Spleen (tissue), 11 donors: Measurements from ENCODE around the gene FOXP1. TPM values are rescaled to one million over a fixed set of nuclear protein-coding genes. Genes with fewer than 3 reads are reported as not detected.

ENCODE experiments used
- DNase-seq: peaks from one replicate; pipeline ENCODE4 v3.0.0-alpha.2; 2020
- H3K27ac ChIP-seq, 8 donors: fragments of 200-600 bp; sonication (generic) in 7 of 8; 1 replicate in 4 of 8; 2 replicates in 4 of 8; pipeline versions ENCODE4 v1.5.0 to v1.8.0; 2016 to 2021; ENCODE audit warnings: inconsistent platforms in 4 of 8, mild to moderate bottlenecking in 4 of 8, moderate library complexity in 1 of 8
- H3K27me3 ChIP-seq, 7 donors: fragments of 200-600 bp; sonication (generic) in 6 of 7; replicated peaks in 1 of 7; 1 replicate in 4 of 7; 2 replicates in 3 of 7; pipeline versions ENCODE4 v1.5.0 to v1.8.0; 2016 to 2021; ENCODE audit warnings: inconsistent platforms in 3 of 7, mild to moderate bottlenecking in 1 of 7
- H3K36me3 ChIP-seq, 6 donors: fragments of 200-600 bp; sonication (generic) in 5 of 6; 1 replicate in 4 of 6; 2 replicates in 2 of 6; pipeline versions ENCODE4 v1.5.0 to v1.8.0; 2016 to 2021; ENCODE audit warnings: inconsistent platforms in 2 of 6
- H3K4me1 ChIP-seq, 6 donors: fragments of 200-600 bp; sonication (generic) in 5 of 6; 1 replicate in 3 of 6; 2 replicates in 3 of 6; pipeline versions ENCODE4 v1.5.0 to v1.8.0; 2016 to 2021; ENCODE audit warnings: inconsistent platforms in 3 of 6
- H3K4me3 ChIP-seq, 8 donors: fragments of 200-600 bp; sonication (generic) in 7 of 8; 1 replicate in 4 of 8; 2 replicates in 4 of 8; pipeline versions ENCODE4 v1.5.0 to v1.8.0; 2016 to 2021; ENCODE audit warnings: inconsistent platforms in 4 of 8, mild to moderate bottlenecking in 4 of 8, moderate library complexity in 2 of 8
- H3K9me3 ChIP-seq, 8 donors: fragments of 200-600 bp; sonication (generic) in 7 of 8; 1 replicate in 4 of 8; 2 replicates in 4 of 8; pipeline versions ENCODE4 v1.5.0 to v1.8.0; 2016 to 2021; ENCODE audit warnings: inconsistent platforms in 4 of 8
- POLR2A ChIP-seq, 3 donors: fragments of 450-650 bp; IDR thresholded peaks; one replicate each; pipeline ENCODE4 v1.5.1; 2017; ENCODE audit warnings: antibody characterized with exemption in 3 of 3, mild to moderate bottlenecking in 1 of 3
- POLR2AphosphoS5 ChIP-seq, 3 donors: sonication (generic); formaldehyde crosslinking; IDR thresholded peaks; one replicate each; pipeline ENCODE4 v1.5.1; 2017; ENCODE audit warnings: antibody characterized with exemption in 3 of 3
- WGBS, 5 donors: extraction: QIAGEN DNeasy Blood & Tissue Kit in 3 of 5; methylation state at CpG; one replicate each; pipeline versions ENCODE4 v1.1.5 to v1.1.7; 2013 to 2018; 5-methylcytosine and 5-hydroxymethylcytosine counted together
- intact Hi-C: fragments of 100-400 bp; cut with DNase I; formaldehyde crosslinking; loops from one replicate; pipeline ENCODE4 v1.15.0; 2023; ENCODE audit warnings: low total_unique reads
- polyA plus RNA-seq, 3 donors: library from polyadenylated mRNA; stranded (reverse); fragments of 200-250 nt; gene quantifications; one replicate each; pipeline ENCODE4 v1.2.1, GENCODE V29; 2013
- total RNA-seq, 7 donors: library from RNA; depleted of rRNA in 3 of 7; stranded (reverse); fragments of >200 nt in 3 of 7; fragmentation: NEBNext Ultra II Directional in 4 of 7; extraction: Animal tissue kit (Norgen Biotek cat#: 25700) in 4 of 7; gene quantifications; one replicate each; pipeline versions ENCODE4 v1.1.0 to v1.2.1, GENCODE V29; 2016 to 2021
- TF ChIP-seq, protein P1 (sequence below), 11 experiments: fragments of 200-600 bp in 7 of 11; fragments of 450-650 bp in 4 of 11; sonication (generic) in 4 of 11; IDR thresholded peaks in 8 of 11; conservative IDR thresholded peaks in 3 of 11; 1 replicate in 7 of 11; 2 replicates in 4 of 11; pipeline versions ENCODE4 v1.4.0 to v1.8.0; 2016 to 2021; ENCODE audit warnings: antibody characterized with exemption in 11 of 11, inconsistent platforms in 4 of 11, mild to moderate bottlenecking in 1 of 11
- donor health status: healthy with polysubstance abuse.
- donor health status: DM: no; HTN: no; CAD: no; lungs with moderate emphysema.
- donor health status: DM: no; HTN: no; CAD: no.
- donor health status: Bipolar disorder and iron deficiency.
- donor health status: healthy.
- donor health status: DM: no; HTN: no; CAD: no.
- donor health status: DM: yes; HTN: yes; CAD: no.

FOXP1 gene
- total and polyA plus RNA-seq, 10 donors, result 11.1 to 202 (median 153) TPM

DNA sequence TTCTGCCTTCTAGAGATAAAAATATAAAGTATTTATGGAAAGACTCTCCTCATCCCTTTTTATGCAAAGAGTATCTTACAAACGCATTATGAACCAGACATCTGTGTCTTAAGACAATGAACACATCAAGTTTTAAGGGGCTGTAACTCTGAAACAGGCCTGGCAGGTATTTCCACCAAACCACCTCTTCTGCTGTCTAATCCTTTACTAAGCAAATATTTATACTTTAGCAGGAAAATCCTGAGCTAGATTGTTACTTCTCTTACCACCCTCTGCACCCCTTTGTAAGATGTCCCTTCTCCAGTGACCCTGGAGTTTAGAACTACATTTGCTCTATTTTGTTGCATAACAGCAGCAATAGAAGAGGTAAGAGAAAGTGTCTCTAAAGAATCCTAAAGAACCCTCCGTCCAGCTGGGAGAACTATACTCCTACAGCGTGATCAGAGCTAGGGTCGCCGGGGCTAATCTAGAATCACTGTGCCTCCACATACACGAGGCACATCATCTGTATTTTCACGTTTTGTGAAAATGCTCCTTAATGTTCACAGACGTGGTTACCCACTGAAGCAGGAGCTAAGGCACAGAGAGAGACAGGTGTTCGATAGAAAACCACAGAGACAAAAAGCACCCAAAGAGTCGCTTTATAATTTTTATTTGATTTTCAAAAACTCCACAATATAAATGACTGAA lies 129.6 kb downstream of the FOXP1 start:
- no peak for DNase-seq
- Histone ChIP-seq H3K36me3 (no peaks in the 10 kb centered on the region), H3K9me3 (no peaks in the 10 kb centered on the region), H3K27ac (peak overlapping the region; percentile 65 to 88 (median 76)), H3K27me3 (no peaks in the 10 kb centered on the region), H3K4me1 (peaks cover 23 to 100% (median 73%) of the 10 kb centered on the region in 6 donors), H3K4me3 (no peak overlapping the region)
- 45 to 62% (median 56%) methylated on average over 10 of the region's 10 CpGs for WGBS, 5 donors
- TF ChIP-seq, protein P1, sequence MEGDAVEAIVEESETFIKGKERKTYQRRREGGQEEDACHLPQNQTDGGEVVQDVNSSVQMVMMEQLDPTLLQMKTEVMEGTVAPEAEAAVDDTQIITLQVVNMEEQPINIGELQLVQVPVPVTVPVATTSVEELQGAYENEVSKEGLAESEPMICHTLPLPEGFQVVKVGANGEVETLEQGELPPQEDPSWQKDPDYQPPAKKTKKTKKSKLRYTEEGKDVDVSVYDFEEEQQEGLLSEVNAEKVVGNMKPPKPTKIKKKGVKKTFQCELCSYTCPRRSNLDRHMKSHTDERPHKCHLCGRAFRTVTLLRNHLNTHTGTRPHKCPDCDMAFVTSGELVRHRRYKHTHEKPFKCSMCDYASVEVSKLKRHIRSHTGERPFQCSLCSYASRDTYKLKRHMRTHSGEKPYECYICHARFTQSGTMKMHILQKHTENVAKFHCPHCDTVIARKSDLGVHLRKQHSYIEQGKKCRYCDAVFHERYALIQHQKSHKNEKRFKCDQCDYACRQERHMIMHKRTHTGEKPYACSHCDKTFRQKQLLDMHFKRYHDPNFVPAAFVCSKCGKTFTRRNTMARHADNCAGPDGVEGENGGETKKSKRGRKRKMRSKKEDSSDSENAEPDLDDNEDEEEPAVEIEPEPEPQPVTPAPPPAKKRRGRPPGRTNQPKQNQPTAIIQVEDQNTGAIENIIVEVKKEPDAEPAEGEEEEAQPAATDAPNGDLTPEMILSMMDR (IDR thresholded peaks at IDR 0.05 in 8 of 11, conservative IDR thresholded peaks at IDR 0.05 in 3 of 11), result no peak
- TF ChIP-seq POLR2A (IDR thresholded peaks at IDR 0.05) (no peak), POLR2AphosphoS5 (IDR thresholded peaks at IDR 0.05) (no peak)
- intact Hi-C loops, result no loop called here

DNA sequence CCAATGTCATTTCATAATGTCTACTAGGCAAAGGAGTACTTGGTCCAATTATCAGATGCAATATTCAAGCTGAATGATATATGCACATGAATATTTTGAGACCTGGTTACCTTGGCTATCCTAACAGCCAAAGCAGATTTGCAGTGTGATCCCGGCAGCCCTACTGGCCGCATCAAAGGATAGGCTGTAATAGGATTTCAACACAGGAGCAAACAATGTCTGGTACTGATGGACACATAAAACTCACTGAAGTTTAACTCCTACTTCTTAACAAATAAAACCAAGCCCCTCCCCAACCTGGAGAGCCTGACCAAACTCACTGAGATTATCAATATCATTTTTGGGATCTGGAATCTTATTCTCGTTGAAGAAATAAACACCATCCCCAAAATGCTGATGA lies 130.2 kb downstream of the FOXP1 start:
- Histone ChIP-seq H3K4me3 (no peak overlapping the region), H3K4me1 (peaks cover 23 to 100% (median 72%) of the 10 kb centered on the region in 6 donors), H3K36me3 (no peaks in the 10 kb centered on the region), H3K27me3 (no peaks in the 10 kb centered on the region), H3K27ac (peak overlapping the region; percentile 65 to 88 (median 76)), H3K9me3 (no peaks in the 10 kb centered on the region)
- no peak for DNase-seq
- WGBS, 5 donors, result 83 to 94% (median 91%) methylated on average over 3 of the region's 3 CpGs
- TF ChIP-seq, protein P1 (IDR thresholded peaks at IDR 0.05 in 8 of 11, conservative IDR thresholded peaks at IDR 0.05 in 3 of 11), result no peak
- no peak for TF ChIP-seq POLR2AphosphoS5 (IDR thresholded peaks at IDR 0.05)
- TF ChIP-seq POLR2A (IDR thresholded peaks at IDR 0.05), result no peak
- intact Hi-C loops, result no loop called here

DNA sequence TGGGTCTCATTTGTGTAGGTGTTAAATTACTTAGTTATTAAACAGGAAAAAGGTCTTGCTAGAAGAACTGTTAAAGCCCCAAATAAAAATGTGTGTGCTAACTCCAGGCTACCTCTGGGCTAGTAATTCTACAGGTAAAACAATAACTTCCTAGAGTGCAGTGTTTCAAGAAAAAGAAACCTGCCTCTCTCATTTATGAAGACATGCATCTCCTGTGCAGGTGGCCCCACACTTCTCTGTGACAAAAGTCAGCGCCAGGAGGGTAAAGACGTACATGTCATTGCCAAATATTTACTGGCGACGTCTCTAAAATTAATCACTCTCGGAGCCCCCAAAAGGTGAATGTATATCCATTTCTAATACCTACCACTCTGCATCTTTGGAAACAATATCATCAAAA lies 131.7 kb downstream of the FOXP1 start:
- Histone ChIP-seq H3K4me3 (no peak overlapping the region), H3K36me3 (no peaks in the 10 kb centered on the region), H3K27ac (peak overlapping the region in 6 of 8 donors; percentile 10 to 88 (median 76)), H3K9me3 (no peaks in the 10 kb centered on the region), H3K27me3 (no peaks in the 10 kb centered on the region), H3K4me1 (peaks cover 20 to 100% (median 71%) of the 10 kb centered on the region in 6 donors)
- intact Hi-C loops, result no loop called here
- WGBS, 5 donors, result 70 to 92% (median 82%) methylated on average over 5 of the region's 5 CpGs
- TF ChIP-seq, protein P1 (IDR thresholded peaks at IDR 0.05 in 8 of 11, conservative IDR thresholded peaks at IDR 0.05 in 3 of 11), result no peak
- no peak for TF ChIP-seq POLR2A (IDR thresholded peaks at IDR 0.05)
- TF ChIP-seq POLR2AphosphoS5 (IDR thresholded peaks at IDR 0.05), result no peak
- no peak for DNase-seq

DNA sequence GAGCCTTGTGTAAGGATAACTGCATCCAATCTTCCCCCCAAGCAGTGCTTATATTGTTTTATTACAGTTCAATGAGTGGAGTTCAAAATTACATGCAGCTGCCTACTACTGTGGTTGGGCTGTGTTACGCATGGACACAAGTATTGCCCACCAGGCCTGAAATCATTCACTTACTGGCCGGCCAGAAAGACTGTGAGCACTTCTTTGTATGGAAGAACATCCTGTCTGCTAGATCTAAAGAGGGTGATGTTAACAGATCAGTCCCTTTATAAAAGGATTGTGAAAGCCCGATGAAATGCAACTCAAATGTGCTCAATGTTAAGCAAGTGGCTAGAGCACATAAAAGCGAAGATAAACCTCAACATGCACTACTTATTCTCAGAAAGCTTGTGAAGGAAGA lies 132.5 kb downstream of the FOXP1 start:
- WGBS, 5 donors, result 49 to 81% (median 60%) methylated on average over 4 of the region's 4 CpGs
- Histone ChIP-seq H3K27ac (peak overlapping the region in 3 of 8 donors; percentile 77 to 88 (median 78)), H3K9me3 (no peaks in the 10 kb centered on the region), H3K4me3 (no peak overlapping the region), H3K27me3 (no peaks in the 10 kb centered on the region), H3K4me1 (peaks cover 12 to 100% (median 69%) of the 10 kb centered on the region in 6 donors), H3K36me3 (no peaks in the 10 kb centered on the region)
- TF ChIP-seq POLR2A (IDR thresholded peaks at IDR 0.05) (no peak), POLR2AphosphoS5 (IDR thresholded peaks at IDR 0.05) (no peak)
- TF ChIP-seq, protein P1 (IDR thresholded peaks at IDR 0.05 in 8 of 11, conservative IDR thresholded peaks at IDR 0.05 in 3 of 11), result no peak
- no peak for DNase-seq
- intact Hi-C loops, result no loop called here
